Measurements from ENCODE around the gene THADA. TPM values are rescaled to one million over a fixed set of nuclear protein-coding genes. Genes with fewer than 3 reads are reported as not detected.

THADA gene
- total RNA-seq, 1 donor from 2014 or later: 51.4 TPM

DNA sequence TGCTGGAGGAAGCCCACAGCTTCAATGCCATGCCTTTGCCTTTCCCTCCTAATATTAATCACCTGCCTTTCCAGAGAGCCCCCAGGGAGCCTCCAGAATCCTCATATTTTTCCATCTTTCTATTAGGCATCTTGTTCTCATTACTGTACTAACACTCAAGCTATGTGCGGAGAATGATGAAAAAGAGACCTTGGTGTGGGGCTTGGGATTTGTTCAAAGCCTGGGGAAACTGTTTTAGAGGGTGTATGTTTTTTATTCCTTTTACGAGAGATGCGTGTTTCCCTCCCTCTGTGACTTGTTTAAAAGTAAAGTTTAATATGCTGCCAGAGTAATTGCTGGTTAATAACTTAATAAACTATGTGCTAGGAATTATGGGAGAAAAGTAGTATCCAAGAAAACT is 267.0 kb downstream of the THADA start:
- TF ChIP-seq, protein P1, sequence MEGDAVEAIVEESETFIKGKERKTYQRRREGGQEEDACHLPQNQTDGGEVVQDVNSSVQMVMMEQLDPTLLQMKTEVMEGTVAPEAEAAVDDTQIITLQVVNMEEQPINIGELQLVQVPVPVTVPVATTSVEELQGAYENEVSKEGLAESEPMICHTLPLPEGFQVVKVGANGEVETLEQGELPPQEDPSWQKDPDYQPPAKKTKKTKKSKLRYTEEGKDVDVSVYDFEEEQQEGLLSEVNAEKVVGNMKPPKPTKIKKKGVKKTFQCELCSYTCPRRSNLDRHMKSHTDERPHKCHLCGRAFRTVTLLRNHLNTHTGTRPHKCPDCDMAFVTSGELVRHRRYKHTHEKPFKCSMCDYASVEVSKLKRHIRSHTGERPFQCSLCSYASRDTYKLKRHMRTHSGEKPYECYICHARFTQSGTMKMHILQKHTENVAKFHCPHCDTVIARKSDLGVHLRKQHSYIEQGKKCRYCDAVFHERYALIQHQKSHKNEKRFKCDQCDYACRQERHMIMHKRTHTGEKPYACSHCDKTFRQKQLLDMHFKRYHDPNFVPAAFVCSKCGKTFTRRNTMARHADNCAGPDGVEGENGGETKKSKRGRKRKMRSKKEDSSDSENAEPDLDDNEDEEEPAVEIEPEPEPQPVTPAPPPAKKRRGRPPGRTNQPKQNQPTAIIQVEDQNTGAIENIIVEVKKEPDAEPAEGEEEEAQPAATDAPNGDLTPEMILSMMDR (IDR thresholded peaks at IDR 0.05): no peak
- ATAC-seq (ENCODE audit: low read depth) (no peak), DNase-seq (no peak)
- peaks cover 54% of the 10 kb centered on the region for H3K36me3 Mint-ChIP-seq (ENCODE audit: low read depth)
- H3K4me1 Mint-ChIP-seq: no peaks in the 10 kb centered on the region
- ChIA-PET POLR2A (no interaction called here), CTCF (no interaction called here)
- no peaks in the 10 kb centered on the region for H3K27me3 Mint-ChIP-seq
- no peak overlapping the region for H3K4me3 Mint-ChIP-seq
- intact Hi-C loops (cut with micrococcal nuclease): no loop called here
- no peaks in the 10 kb centered on the region for H3K9me3 Mint-ChIP-seq
- no peak overlapping the region for H3K27ac Mint-ChIP-seq

- peaks cover 54% of the 10 kb centered on the region for H3K36me3 Mint-ChIP-seq (ENCODE audit: low read depth)
- no peak overlapping the region for H3K4me3 Mint-ChIP-seq
- H3K9me3 Mint-ChIP-seq: no peaks in the 10 kb centered on the region
- POLR2A ChIA-PET: no interaction called here
- ATAC-seq (ENCODE audit: low read depth) (no peak), DNase-seq (no peak)
- CTCF ChIA-PET: no interaction called here
- TF ChIP-seq, protein P1 (IDR thresholded peaks at IDR 0.05): no peak
- intact Hi-C loops (cut with micrococcal nuclease): no loop called here
- no peak overlapping the region for H3K27ac Mint-ChIP-seq
- no peaks in the 10 kb centered on the region for H3K27me3 Mint-ChIP-seq
- H3K4me1 Mint-ChIP-seq: no peaks in the 10 kb centered on the region
Observed at GRCh38 chr2:43328133-43328532, 267.7 kb downstream of the THADA start.

DNA sequence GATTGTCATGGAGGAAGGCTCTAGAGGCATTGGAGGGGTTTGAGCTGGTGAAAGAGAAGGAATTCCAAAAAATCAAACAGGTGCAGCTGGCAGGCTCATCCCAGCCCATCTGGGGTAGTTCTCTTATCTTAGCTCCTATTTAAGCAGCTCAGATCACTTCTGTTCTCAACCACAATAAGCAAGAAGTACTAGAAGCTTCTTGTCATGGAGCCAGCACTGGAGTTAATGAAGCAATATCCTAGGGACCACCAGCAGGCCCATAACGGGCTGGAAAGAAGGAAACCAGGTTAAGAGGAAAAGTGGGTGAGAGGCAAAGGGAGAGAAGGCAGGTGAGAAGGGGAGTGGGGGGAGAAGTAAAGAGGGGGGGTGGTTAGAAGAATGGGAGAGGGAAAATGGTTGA is 268.7 kb downstream of the THADA start:
- no peak overlapping the region for H3K27ac Mint-ChIP-seq

DNA sequence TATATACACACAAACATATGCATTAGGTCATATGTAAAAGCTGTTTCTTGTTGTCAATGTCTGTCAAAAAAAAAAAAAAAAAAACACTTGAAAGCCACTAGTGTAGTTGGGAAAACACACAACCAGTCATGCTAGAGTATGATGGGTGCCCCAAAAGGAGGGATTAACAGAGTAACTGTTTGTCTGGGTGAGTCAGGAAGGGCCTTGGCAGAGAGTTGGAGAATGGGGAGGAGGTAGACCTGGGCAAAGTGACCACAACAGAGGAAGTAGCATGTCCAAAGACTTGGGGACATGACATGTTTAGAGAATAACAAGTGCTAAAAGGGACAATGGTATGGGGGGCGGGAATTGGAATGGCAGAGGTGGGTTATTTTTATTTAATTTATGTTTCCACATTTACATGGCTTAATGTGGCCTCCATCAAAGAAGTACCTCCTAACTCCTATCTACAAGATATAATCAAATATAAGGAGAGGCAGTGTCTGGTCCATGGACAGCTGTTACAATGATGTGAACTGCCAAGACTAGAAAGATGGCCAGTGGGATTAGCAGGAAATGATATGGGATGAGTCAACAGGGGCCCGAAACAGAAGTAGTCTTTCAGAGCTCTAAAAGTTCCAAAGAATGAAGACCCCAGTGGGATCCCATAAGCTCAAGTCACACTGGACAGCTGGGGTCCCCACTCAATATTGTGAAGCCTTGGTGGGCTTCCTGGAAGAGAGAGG is 269.6 kb downstream of the THADA start:
- intact Hi-C loops (cut with micrococcal nuclease): no loop called here
- no peak overlapping the region for H3K27ac Mint-ChIP-seq
- no peak overlapping the region for H3K4me3 Mint-ChIP-seq
- TF ChIP-seq, protein P1 (IDR thresholded peaks at IDR 0.05): no peak
- POLR2A ChIA-PET: interaction anchor here (0.6 kb wide), 1 partner anchor 157 kb away, joined by 5 read pairs; no protein-coding TSS in a partner anchor
- DNase-seq: no peak
- CTCF ChIA-PET: interaction anchor here (1.7 kb wide), 1 partner anchor 86 kb away, joined by 4 read pairs; no protein-coding TSS in a partner anchor
- no peak for ATAC-seq (ENCODE audit: low read depth)
- H3K4me1 Mint-ChIP-seq: no peaks in the 10 kb centered on the region
- H3K27me3 Mint-ChIP-seq: no peaks in the 10 kb centered on the region
- peaks cover 47% of the 10 kb centered on the region for H3K36me3 Mint-ChIP-seq (ENCODE audit: low read depth)
- no peaks in the 10 kb centered on the region for H3K9me3 Mint-ChIP-seq

More for the DNA sequence above, 268.7 kb downstream of the THADA start:
- Mint-ChIP-seq H3K9me3 (no peaks in the 10 kb centered on the region), H3K36me3 (ENCODE audit: low read depth) (peaks cover 46% of the 10 kb centered on the region), H3K4me1 (no peaks in the 10 kb centered on the region), H3K4me3 (no peak overlapping the region), H3K27me3 (no peaks in the 10 kb centered on the region)
- ChIA-PET CTCF (interaction anchor here (1.7 kb wide), 1 partner anchor 87 kb away, joined by 4 read pairs; no protein-coding TSS in a partner anchor), POLR2A (no interaction called here)
- no peak for DNase-seq
- intact Hi-C loops (cut with micrococcal nuclease): no loop called here
- TF ChIP-seq, protein P1 (IDR thresholded peaks at IDR 0.05): no peak
- no peak for ATAC-seq (ENCODE audit: low read depth)

- TF ChIP-seq, protein P1 (IDR thresholded peaks at IDR 0.05): no peak
- Mint-ChIP-seq H3K4me1 (no peaks in the 10 kb centered on the region), H3K27me3 (no peaks in the 10 kb centered on the region), H3K9me3 (no peaks in the 10 kb centered on the region), H3K4me3 (no peak overlapping the region), H3K36me3 (ENCODE audit: low read depth) (peaks cover 46% of the 10 kb centered on the region), H3K27ac (no peak overlapping the region)
- no peak for ATAC-seq (ENCODE audit: low read depth)
- DNase-seq: no peak
- CTCF ChIA-PET: no interaction called here
- intact Hi-C loops (cut with micrococcal nuclease): no loop called here
- POLR2A ChIA-PET: interaction anchor here (0.6 kb wide), 1 partner anchor 156 kb away, joined by 5 read pairs; no protein-coding TSS in a partner anchor
Observed at GRCh38 chr2:43325107-43325811, 270.6 kb downstream of the THADA start.

Data from activated B cell treated with CpG ODN at 0.5 μM for 24 hours (primary cell).